ENCODE results near the gene HIVEP3. TPM values are rescaled to one million over a fixed set of nuclear protein-coding genes. Genes with fewer than 3 reads are reported as not detected.

HIVEP3 gene
- polyA plus RNA-seq, 1 of the 3 experiments (the other 2 are of a cell fraction), result 6.4 TPM

DNA sequence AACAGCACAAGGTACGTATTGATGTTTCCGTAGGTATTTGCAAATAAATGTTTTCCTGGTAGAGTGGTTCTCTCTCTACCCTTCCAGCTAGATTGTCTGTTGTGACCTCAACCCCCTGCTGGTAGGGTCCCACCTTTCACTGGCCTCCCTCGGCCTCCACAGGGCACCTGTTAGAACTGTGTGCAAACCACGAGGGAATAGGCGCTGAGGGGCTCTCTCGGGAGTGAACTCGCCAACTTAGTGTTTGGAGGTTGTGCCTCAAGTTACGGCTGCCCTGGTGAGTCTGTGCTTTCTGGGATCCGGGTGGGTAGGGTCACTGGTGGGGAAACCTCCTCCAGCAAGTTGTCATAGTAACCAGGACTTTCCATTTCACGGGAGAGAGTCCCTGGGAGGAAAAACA, 229.6 kb downstream of the HIVEP3 start:
- 84% methylated on average over 10 of the region's 10 CpGs for WGBS (ENCODE audit: low lambda C conversion rate)
- no peak overlapping the region for H3K4me2 ChIP-seq
- no peaks in the 10 kb centered on the region for H4K20me1 ChIP-seq (ENCODE audit: insufficient read depth)

DNA sequence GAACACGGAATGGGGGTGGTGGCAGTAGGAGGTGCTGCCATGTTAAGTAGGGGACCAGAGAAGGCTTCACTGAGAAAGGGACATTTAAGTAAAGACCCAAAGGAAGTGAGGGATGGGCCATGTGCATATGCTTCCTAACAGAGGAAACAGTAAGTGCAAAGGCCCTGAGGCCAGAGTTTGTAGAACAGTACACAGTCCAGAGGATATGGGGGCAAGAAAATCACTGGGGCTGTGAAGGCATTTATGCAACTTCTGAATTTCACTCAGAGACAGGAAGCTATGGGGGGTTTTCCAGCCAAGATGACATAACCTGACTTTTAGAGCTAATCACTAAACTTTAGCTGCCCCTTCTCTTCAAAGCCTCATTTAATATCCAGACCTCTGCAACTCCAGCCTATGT, 231.7 kb downstream of the HIVEP3 start:
- Histone ChIP-seq H3K4me2 (no peak overlapping the region), H3F3A (replicated peaks; ENCODE audit: insufficient read depth) (no peaks in the 10 kb centered on the region), H3K4me3 (ENCODE audit: low read depth in 2 of 2, low read length in 1 of 2) (no peak overlapping the region), H3K4me1 (ENCODE audit: control insufficient read depth in 1 of 2, insufficient read depth in 2 of 2, low read depth in 1 of 2, low read length in 1 of 2) (peaks cover 6 to 10% of the 10 kb centered on the region in 2 experiments; a peak in 3 of 4 replicates), H2AFZ (ENCODE audit: low read depth) (no peak overlapping the region), H3K27ac (ENCODE audit: low read depth in 2 of 2, low read length in 1 of 2) (no peak overlapping the region), H3K9ac (no peak overlapping the region), H3K27me3 (ENCODE audit: insufficient read depth) (no peaks in the 10 kb centered on the region), H3K9me3 (no peaks in the 10 kb centered on the region), H4K20me1 (ENCODE audit: insufficient read depth) (no peaks in the 10 kb centered on the region), H3K9me2 (no peaks in the 10 kb centered on the region), H3K36me3 (replicated peaks in 1 of 2; ENCODE audit: control insufficient read depth in 1 of 2, insufficient read depth in 2 of 2, low read length in 1 of 2) (no peaks in the 10 kb centered on the region), H3K79me2 (ENCODE audit: insufficient read depth) (no peaks in the 10 kb centered on the region)
- ChIA-PET CTCF (interaction anchor here (0.8 kb wide), 1 partner anchor 73 kb away, joined by 3 read pairs; no protein-coding TSS in a partner anchor), POLR2A (no interaction called here)
- TF ChIP-seq ELF1 (IDR thresholded peaks at IDR 0.05), result no peak
- no peak for TF ChIP-seq EP300 (IDR thresholded peaks at IDR 0.05; ENCODE audit: borderline replicate concordance in 1 of 2, low read depth in 1 of 2, low read length in 1 of 2)
- no peak for TF ChIP-seq RFX5 (IDR thresholded peaks at IDR 0.05; ENCODE audit: low read length)
- TF ChIP-seq NRF1 (IDR thresholded peaks at IDR 0.05; ENCODE audit: low read depth, low read length), result no peak
- TF ChIP-seq, protein P1, sequence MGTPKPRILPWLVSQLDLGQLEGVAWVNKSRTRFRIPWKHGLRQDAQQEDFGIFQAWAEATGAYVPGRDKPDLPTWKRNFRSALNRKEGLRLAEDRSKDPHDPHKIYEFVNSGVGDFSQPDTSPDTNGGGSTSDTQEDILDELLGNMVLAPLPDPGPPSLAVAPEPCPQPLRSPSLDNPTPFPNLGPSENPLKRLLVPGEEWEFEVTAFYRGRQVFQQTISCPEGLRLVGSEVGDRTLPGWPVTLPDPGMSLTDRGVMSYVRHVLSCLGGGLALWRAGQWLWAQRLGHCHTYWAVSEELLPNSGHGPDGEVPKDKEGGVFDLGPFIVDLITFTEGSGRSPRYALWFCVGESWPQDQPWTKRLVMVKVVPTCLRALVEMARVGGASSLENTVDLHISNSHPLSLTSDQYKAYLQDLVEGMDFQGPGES (IDR thresholded peaks at IDR 0.05; ENCODE audit: low read depth, low read length), result no peak
- no peak for TF ChIP-seq CHD2 (IDR thresholded peaks at IDR 0.05; ENCODE audit: low read length, partially characterized antibody)
- no peak for TF ChIP-seq TAF1 (IDR thresholded peaks at IDR 0.05; ENCODE audit: borderline replicate concordance, low read depth, low read length)
- no peak for TF ChIP-seq CTCF (IDR thresholded peaks at IDR 0.05)
- DNase-seq, result no peak
- WGBS (ENCODE audit: low lambda C conversion rate), result 100% methylated on average over 1 of the region's 1 CpG

More for the DNA sequence above, 229.6 kb downstream of the HIVEP3 start:
- no peaks in the 10 kb centered on the region for H3K79me2 ChIP-seq (ENCODE audit: insufficient read depth)
- peaks cover 2 to 4% of the 10 kb centered on the region in 2 experiments; a peak in 3 of 4 replicates for H3K4me1 ChIP-seq (ENCODE audit: control insufficient read depth in 1 of 2, insufficient read depth in 2 of 2, low read depth in 1 of 2, low read length in 1 of 2)
- POLR2A ChIA-PET, result no interaction called here
- no peaks in the 10 kb centered on the region for H3F3A ChIP-seq (replicated peaks; ENCODE audit: insufficient read depth)
- no peak overlapping the region for H3K27ac ChIP-seq (ENCODE audit: low read depth in 2 of 2, low read length in 1 of 2)
- H3K27me3 ChIP-seq (ENCODE audit: insufficient read depth), result no peaks in the 10 kb centered on the region
- H3K36me3 ChIP-seq (replicated peaks in 1 of 2; ENCODE audit: control insufficient read depth in 1 of 2, insufficient read depth in 2 of 2, low read length in 1 of 2), result no peaks in the 10 kb centered on the region
- no peaks in the 10 kb centered on the region for H3K9me2 ChIP-seq
- TF ChIP-seq, protein P2, sequence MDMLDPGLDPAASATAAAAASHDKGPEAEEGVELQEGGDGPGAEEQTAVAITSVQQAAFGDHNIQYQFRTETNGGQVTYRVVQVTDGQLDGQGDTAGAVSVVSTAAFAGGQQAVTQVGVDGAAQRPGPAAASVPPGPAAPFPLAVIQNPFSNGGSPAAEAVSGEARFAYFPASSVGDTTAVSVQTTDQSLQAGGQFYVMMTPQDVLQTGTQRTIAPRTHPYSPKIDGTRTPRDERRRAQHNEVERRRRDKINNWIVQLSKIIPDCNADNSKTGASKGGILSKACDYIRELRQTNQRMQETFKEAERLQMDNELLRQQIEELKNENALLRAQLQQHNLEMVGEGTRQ (IDR thresholded peaks at IDR 0.05; ENCODE audit: borderline replicate concordance, low read depth, low read length), result no peak
- TF ChIP-seq RFX5 (IDR thresholded peaks at IDR 0.05; ENCODE audit: low read length) (no peak), GABPA (IDR thresholded peaks at IDR 0.05; ENCODE audit: low read depth) (no peak), EP300 (IDR thresholded peaks at IDR 0.05; ENCODE audit: borderline replicate concordance in 1 of 2, low read depth in 1 of 2, low read length in 1 of 2) (no peak), FOXJ3 (CRISPR knock-in tag; IDR thresholded peaks at IDR 0.05) (no peak), REST (IDR thresholded peaks at IDR 0.05; ENCODE audit: low read depth, low read length) (no peak), GATA2 (CRISPR knock-in tag; IDR thresholded peaks at IDR 0.05) (no peak), RXRA (IDR thresholded peaks at IDR 0.05; ENCODE audit: borderline replicate concordance, low read depth) (no peak), MXI1 (IDR thresholded peaks at IDR 0.05; ENCODE audit: low read depth, low read length) (no peak), RCOR1 (IDR thresholded peaks at IDR 0.05; ENCODE audit: low read length) (no peak), TCF12 (IDR thresholded peaks at IDR 0.05) (no peak), MEF2A (IDR thresholded peaks at IDR 0.05; ENCODE audit: borderline replicate concordance, low read depth) (no peak)
- H3K4me3 ChIP-seq (ENCODE audit: low read depth in 2 of 2, low read length in 1 of 2), result no peak overlapping the region
- no peak for DNase-seq
- CTCF ChIA-PET, result no interaction called here
- H2AFZ ChIP-seq (ENCODE audit: low read depth), result no peak overlapping the region
- no peak overlapping the region for H3K9ac ChIP-seq
- no peaks in the 10 kb centered on the region for H3K9me3 ChIP-seq
